PFSK-1 (cell line): ENCODE measurements around the gene CAVIN4.

ENCODE experiments used
- FOXP2 ChIP-seq: optimal IDR thresholded peaks from 2 replicates; pipeline ENCODE3; 2011; ENCODE audit warnings: borderline replicate concordance, control low read depth, inconsistent platforms; ENCODE audit not compliant: insufficient read depth; ENCODE audit errors: extremely low read length, extremely low read depth
- POLR2AphosphoS5 ChIP-seq: IDR thresholded peaks from 2 replicates; pipeline ENCODE4 v1.6.1; 2012; ENCODE audit warnings: low read depth, mild to moderate bottlenecking, control low read depth, low read length, moderate library complexity
- REST ChIP-seq, 2 experiments: IDR thresholded peaks; 2 replicates each; pipeline versions ENCODE4 v1.6.1 to v1.8.0; 2011 to 2012; ENCODE audit warnings: low read depth in 2 of 2, low read length in 2 of 2, control low read depth in 1 of 2, inconsistent platforms in 1 of 2, mild to moderate bottlenecking in 1 of 2, moderate library complexity in 1 of 2; ENCODE audit not compliant: insufficient read depth in 1 of 2
- SIN3A ChIP-seq: IDR thresholded peaks from 2 replicates; pipeline ENCODE4 v1.6.1; 2012; ENCODE audit warnings: mild to moderate bottlenecking, low read length, moderate library complexity, borderline replicate concordance; ENCODE audit not compliant: insufficient read depth
- TAF1 ChIP-seq: IDR thresholded peaks from 2 replicates; pipeline ENCODE4 v1.6.1; 2012; ENCODE audit warnings: low read length, control low read depth, borderline replicate concordance; ENCODE audit not compliant: insufficient read depth

DNA sequence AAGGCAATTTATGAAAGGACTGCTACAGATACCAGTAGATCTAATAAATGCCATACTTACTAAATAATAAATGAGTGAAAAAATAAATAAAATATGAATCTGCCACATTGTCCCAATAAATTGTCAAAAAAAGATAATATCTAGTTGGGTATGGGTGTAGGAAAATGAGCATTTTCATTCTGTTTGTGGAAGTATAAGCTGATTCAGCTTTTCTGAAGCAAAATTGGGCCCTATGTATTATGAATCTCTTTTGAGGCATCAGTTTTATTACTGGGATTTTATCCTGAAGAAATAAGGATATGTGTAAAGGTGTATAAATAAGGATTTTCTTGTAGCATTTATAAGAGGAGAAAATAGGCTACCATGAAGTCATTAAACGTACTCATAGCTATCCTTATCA is 46.1 kb downstream of the CAVIN4 start:
- no peak for TF ChIP-seq POLR2AphosphoS5
- TF ChIP-seq REST (IDR thresholded peaks at IDR 0.05; ENCODE audit: insufficient read depth in 1 of 2, low read depth in 2 of 2, low read length in 2 of 2): no peak
- no peak for TF ChIP-seq TAF1
- no peak for TF ChIP-seq SIN3A
- no peak for TF ChIP-seq FOXP2
